HG02970 (cell line): ENCODE measurements around the gene SERPINI1.
"Not testable (repeated sequence)": the region's sequence is repeated elsewhere in the genome, so short reads cannot be mapped to it uniquely, and the experiment has no call there.

Experiments
- ATAC-seq: cut with Tn5 transposase; IDR thresholded peaks from one replicate; pipeline ENCODE4 v1.9.1; 2021; ENCODE audit warnings: mild to moderate bottlenecking, moderate library complexity, moderate number of reproducible peaks; ENCODE audit not compliant: unreplicated experiment, low FRiP score

Gene SERPINI1

DNA sequence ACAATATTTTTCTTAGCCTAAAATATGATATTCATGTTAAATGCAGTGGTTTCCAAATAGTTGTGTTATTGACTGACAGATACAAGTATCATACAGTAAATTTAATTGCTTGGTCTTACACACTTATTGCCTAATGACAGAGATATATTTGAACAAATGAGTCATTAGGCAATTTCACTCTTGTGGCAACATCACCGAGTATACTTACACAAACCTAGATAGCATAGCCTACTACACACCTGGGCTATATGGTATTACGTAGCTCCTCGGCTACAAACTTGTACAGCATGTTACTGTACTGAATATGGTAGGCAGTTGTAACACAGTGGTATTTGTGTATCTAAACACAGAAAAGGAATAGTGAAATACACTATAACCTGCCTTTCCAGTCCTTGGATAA lies 50.3 kb downstream of the SERPINI1 start:
- ATAC-seq, result no peak

DNA sequence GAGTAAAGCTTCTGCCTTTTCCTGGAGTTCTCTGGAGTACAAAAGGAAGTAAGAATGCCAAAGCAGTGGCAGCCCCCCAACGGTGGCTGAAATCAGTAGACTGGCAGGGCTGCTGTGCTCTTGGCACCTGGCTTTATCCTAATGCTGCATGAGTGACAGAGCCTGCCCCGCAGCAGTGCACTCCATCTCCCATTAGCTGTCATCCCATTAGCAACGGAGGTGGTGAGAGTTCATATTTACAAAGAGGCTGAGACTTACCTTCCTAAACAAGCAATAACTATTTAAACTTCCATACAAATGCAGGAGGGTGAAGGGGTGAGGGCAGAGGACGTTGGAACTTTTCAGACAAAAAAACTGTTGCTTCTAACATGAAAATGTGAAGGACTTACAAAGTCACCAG lies 51.9 kb downstream of the SERPINI1 start:
- no peak for ATAC-seq

DNA sequence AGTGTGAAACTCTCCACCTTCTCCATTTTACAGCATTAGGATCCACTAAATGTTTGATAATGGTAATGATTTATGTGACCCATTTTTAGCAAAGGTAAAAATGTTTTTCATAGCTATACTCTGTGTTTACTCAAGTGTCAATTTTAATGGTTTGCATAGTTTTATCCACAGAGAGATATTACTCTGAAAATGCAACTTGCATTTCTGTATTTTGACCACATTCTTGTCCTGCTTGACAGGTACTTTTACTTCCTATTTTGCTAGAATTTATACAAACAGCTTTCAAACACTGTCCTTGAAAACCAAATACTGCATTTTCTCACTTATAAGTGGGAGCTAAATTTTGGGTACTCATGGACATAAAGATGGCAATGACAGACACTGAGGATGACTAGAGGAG lies 62.9 kb downstream of the SERPINI1 start:
- ATAC-seq, result no peak

DNA sequence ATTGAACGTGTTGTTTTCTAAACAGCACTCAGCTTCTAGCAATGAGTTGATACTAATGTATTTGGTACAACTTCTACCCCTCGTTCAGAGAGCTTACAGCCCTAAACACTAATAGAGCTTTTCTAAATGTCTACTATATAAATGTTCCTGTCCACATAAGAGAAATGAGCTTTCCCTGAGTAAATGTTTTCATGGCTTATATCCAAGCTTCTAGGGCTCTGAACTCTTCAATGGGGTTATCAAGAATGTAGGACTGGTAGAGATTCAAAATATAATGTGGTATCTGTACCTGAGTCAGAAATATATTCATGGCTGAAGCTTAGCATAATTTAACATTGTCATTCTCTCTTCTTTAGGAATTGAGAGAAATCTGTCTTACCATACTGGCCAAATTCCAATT lies 73.4 kb downstream of the SERPINI1 start:
- no peak for ATAC-seq

DNA sequence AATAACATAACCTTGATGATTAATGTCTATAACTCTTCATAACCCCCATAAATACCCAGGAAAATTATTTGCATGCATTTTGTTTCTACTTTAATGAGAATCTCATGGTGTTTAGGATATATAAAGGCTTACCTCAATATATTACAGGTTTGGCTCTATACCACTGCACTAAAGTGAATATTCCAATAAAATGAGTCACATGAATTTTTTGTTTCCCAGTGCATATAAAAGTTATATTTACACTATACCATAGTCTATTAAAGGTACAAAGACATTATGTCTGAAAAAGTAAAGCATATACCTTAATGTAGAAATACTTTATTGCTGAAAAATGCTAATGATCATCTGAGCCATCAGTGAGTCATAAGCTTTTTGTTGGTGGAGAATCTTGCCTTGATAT lies 74.7 kb downstream of the SERPINI1 start:
- no peak for ATAC-seq

DNA sequence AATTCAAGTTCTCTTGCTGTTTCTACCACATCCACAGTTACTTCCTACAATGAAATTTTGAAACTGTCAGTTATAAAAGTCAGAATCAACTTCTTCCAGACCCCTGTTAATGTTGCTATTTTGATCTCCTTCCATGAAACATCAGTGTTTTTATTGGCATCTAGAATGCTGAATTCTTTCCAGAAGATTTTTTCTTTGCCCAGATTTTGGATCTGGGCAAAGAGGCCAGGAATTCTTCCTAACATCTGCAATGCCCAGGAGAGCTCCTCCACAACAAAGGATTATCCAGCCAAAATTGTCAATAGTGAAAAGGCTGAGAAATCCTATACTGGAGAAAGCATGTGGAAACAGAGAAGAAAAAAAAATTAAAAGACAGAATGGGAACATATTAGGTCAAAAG lies 75.5 kb downstream of the SERPINI1 start:
- no peak for ATAC-seq

GRCh38 chr3:167813169-167814123 lies 77.9 kb downstream of the SERPINI1 start:
- no peak for ATAC-seq

GRCh38 chr3:167814441-167814951 lies 79.0 kb downstream of the SERPINI1 start:
- no peak for ATAC-seq

- no peak for ATAC-seq
These were observed 81.4 kb downstream of the SERPINI1 start for GRCh38 chr3:167816953-167817352.

DNA sequence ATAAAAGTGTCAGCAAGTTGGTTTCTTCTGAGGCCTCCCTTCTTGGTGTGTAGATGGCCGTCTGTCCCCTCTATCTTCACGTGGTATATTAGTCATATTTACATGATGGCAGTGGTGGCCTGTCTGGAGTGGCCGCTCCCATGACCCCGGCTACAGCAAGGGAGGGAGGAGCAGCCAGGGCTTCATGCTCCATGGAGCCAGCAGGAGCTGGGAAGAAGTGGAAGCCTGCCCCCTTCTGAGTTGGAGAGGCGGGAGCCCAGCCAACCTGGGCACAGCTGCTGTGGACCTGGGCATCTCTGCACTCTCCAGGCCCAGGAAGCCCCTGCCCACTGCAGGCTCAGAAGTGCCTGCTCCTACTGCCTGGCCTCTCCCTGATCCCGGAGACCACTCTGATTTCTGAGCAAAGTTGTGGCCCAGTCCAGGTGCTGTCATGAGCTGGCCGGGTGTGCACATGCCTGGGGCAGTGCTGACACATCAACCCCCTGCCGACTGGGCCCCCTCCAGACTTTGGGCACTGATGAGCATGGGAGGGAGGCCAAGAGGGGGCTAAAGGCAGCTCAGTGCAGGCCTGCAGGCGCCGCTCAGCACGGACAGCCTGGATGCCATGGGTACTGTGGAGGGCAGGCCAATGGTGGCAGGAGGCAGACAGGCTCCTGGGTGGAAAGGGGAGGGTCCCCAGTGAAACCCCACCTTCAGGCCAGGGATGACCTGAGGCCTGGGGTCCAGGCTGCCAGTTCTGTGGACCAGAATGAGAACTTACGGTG lies 84.8 kb downstream of the SERPINI1 start:
- no peak for ATAC-seq

DNA sequence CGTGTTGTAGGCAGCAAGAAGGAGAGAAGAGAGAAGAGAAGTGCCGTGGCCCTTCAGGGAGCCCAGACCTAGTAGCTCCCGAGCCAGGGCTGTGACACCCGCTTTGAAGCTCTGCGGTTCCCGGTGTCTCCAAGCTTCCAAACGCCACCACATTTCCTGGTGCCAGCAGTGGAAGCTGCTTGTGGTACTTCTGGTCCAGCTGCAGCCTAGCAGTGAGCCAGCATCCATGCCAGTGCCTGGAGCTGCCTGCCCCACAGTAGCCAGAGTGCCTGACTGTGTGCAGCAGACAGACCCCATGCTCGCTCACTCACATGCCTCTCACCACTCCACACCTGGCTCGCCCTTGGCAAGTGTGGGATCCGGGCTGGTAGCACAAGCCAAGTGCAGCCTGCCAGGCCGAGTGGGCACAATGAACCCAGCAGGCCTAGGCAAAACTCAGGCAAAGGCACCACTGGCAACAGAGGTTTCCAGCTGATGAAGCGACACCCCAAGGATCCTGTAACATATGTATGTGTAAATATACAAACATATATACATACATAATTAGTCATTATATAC lies 85.8 kb downstream of the SERPINI1 start:
- ATAC-seq, result no peak

DNA sequence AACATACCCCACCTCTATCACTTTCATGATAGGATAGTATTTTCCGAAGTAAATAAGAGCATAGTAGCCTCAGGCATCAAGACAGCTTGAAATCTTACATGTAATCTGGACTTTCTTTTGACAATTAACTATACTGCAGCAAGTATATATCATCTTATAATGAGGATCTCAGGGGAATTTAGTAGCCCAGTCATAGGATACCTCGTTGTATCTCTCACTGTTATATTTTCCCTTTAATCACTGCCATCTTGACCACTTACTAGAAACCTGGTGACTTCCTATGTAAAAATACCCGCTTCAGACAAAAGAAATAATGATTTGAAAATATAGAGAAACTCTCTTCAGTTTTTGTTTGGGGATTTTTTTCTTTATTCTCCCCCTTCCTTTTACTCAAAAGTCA lies 88.2 kb downstream of the SERPINI1 start:
- ATAC-seq, result no peak

GRCh38 chr3:167827588-167827987 lies 92.1 kb downstream of the SERPINI1 start:
- not testable (repeated sequence) for ATAC-seq

DNA sequence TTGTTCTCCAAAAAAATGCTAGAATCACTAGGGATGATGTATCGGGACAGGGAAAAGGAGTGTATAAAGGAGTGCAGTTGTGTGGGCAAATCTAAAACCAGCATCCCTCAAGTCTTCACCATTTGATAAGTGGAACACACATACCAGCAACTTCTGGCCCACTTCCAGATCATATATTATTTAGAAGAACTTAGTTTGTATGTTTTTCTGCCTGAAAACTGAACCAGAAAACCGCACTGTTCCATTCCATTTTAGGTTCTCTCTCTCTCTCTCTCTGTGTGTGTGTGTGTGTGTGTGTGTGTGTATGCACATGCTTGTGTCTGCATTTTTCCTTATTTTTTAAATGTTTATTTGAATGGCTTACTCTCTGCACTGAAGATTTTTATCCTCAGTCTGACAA lies 93.5 kb downstream of the SERPINI1 start:
- ATAC-seq, result no peak

DNA sequence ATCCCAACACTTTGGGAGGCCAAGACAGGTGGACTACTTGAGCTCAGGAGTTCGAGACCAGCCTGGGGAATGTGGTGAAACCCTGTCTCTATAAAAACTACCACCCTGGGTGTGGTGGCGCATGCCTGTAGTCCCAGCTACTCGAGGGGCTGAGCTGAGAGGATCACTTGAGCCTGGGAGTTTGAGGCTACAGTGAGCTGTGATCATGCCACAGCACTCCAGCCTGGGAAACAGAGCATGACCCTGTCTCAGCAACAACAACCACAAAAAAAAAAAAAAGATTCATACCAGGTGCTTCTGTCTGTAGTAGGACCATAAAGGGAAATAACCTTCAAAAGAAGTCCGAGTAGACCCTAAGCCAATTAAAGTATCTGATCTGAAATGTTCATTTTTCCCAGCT lies 94.5 kb downstream of the SERPINI1 start:
- ATAC-seq, result no peak

- ATAC-seq, result no peak
These were observed 99.8 kb downstream of the SERPINI1 start for GRCh38 chr3:167835359-167835758.

- ATAC-seq, result no peak
These were observed 100.4 kb downstream of the SERPINI1 start for GRCh38 chr3:167835953-167836352.

- no peak for ATAC-seq
These were observed 101.9 kb downstream of the SERPINI1 start for GRCh38 chr3:167837466-167837865.

DNA sequence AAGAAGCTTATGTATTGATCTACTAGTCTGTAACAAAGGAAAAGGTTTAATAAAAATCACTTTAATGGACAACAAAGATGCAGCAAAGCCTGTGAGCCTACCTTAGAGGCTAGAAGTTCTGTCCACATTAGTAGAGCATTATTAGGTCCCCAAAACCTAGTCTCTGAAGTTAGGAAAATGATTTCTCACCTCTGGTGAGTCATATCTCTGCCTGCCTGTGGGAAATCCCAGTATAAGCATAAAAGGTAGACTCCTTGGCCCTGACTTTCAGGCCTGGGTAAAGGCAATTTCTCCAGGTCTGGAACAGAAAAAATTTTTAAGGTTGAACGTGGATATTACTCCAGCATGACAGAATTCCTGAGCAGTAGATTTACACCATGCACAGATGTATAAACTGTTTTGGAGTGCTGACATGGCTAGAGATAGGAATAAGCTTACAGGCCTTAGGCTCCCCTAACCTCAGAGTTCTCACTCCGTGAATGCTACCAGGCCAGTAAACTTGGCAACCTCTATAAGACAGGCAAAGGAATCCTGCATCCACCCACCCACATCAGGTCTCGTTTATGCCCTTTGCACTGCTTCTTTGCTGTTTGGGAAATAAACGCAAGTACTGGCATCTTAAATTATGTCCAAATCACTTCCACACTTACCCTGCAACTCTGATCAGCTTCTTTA lies 104.1 kb downstream of the SERPINI1 start:
- ATAC-seq, result no peak

DNA sequence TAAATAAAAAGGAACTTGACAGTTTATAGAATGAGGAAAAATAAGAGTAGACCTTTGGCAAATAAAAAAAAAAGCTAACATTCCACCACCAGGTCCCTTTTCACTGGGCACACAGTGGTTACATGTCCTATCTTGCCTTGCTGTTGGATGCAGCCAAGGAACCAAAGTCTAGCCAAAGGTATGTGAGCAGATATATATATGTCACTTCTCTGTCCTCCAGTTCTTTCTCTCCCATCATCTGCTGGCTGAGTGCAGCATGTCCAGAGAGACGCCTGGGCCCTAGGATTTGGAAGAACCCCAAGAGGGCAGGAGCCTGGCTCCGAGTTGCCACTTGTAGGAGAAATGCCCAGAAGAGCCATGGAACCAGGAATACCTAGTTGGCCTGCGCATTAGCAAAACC lies 104.7 kb downstream of the SERPINI1 start:
- ATAC-seq, result no peak

DNA sequence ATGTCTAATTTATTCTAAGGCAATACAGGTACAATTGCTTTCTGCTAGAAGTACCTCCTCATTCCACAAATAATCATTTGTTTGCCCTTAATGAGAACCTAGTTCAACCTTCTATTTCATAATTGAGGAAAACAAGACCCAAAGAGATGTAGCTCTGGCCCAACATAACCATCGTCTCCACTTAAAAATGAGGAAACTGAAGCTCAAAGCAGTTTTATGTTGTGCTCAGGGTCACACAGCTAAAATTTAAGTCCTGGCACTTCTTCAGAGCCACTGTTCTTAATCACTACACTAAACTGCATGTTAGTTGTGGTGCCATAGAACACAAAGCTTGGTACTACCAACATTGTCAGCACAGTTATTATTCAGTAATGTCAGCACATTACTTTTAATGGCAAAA lies 108.0 kb downstream of the SERPINI1 start:
- no peak for ATAC-seq
